ENCODE results near the gene SDF4. TPM values are rescaled to one million over a fixed set of nuclear protein-coding genes. Genes with fewer than 3 reads are reported as not detected.

The SDF4 gene
- total and polyA plus RNA-seq, 7 experiments from 2014 or later = 74.8 to 124 (median 107) TPM

DNA sequence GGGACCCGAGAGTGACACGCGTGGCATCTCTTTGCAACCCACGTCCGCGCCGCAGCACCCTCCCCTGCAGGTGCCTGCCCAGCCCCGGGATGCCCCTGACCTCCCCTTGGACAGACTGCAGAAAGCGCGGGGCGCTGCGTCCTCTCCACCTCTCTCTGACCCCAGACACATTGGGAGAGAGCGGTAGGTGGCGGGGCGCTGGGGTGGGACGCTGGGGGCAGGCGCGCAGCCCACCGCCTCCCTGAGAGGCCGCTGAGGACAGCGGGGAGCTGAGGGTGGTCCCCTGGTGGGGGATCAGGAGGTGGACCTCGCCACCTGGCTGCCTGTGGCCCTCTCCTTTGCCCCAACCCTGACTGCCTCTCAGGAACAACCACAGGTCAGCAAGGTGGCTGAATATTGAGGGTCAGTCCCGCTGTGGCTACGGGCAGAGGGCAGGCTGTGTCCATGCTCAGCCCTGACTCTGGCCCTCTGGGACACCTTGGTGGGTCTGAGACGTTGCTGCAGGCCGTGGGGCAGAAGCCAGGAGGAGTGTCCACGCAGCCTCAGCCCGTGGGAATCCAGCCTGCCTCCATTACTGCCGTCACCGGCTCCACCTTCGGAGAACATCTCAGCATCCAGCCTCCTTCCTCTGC lies 42.6 kb upstream of the SDF4 start:
- Histone ChIP-seq H3K4me1 (ENCODE audit: control insufficient read depth in 2 of 2, insufficient read depth in 2 of 2, low read length in 2 of 2) (peaks cover 28 to 39% of the 10 kb centered on the region in 2 donors), H3K27me3 (ENCODE audit: control insufficient read depth in 2 of 2, insufficient read depth in 2 of 2, low read length in 2 of 2) (no peaks in the 10 kb centered on the region), H3K27ac (ENCODE audit: low read depth, low read length) (peak overlapping the region; percentile 90), H3K36me3 (ENCODE audit: control insufficient read depth in 2 of 3, insufficient read depth in 3 of 3, low read length in 3 of 3) (peaks cover 0 to 8% (median 0%) of the 10 kb centered on the region in 3 experiments), H3K4me3 (ENCODE audit: low read length) (peak overlapping the region; percentile 61), H3K9me3 (ENCODE audit: control insufficient read depth in 2 of 3, low read length in 3 of 3) (no peaks in the 10 kb centered on the region)
- intact Hi-C loops (cut with micrococcal nuclease) = loop anchor here (2.0 to 5.0 kb wide), 3 partner anchors 62 to 242 kb away; partner anchors contain the start of genes CCNL2 (in 1 of the 2) and TNFRSF4 (in 1 of the 2)
- POLR2A ChIA-PET = interaction anchor here (0.6 to 1.8 kb wide), 6 partner anchors 23 to 285 kb away, joined by 4 to 6 read pairs (median 4); partner anchors contain the start of gene CCNL2
- Mint-ChIP-seq H3K4me3 (peak overlapping the region; percentile 52 to 90 (median 68)), H3K27me3 (no peaks in the 10 kb centered on the region), H3K4me1 (peaks cover 21 to 42% (median 35%) of the 10 kb centered on the region in 7 donors), H3K9me3 (no peaks in the 10 kb centered on the region), H3K36me3 (peaks cover 0 to 11% (median 0%) of the 10 kb centered on the region in 5 donors), H3K27ac (peak overlapping the region in 3 of 9 donors; percentile 24 to 62 (median 48))
- DNase-seq = no peak
- ATAC-seq = no peak
- CTCF ChIA-PET = interaction anchor here (1.0 kb wide), 1 partner anchor 13 kb away, joined by 3 read pairs; no protein-coding TSS in a partner anchor

DNA sequence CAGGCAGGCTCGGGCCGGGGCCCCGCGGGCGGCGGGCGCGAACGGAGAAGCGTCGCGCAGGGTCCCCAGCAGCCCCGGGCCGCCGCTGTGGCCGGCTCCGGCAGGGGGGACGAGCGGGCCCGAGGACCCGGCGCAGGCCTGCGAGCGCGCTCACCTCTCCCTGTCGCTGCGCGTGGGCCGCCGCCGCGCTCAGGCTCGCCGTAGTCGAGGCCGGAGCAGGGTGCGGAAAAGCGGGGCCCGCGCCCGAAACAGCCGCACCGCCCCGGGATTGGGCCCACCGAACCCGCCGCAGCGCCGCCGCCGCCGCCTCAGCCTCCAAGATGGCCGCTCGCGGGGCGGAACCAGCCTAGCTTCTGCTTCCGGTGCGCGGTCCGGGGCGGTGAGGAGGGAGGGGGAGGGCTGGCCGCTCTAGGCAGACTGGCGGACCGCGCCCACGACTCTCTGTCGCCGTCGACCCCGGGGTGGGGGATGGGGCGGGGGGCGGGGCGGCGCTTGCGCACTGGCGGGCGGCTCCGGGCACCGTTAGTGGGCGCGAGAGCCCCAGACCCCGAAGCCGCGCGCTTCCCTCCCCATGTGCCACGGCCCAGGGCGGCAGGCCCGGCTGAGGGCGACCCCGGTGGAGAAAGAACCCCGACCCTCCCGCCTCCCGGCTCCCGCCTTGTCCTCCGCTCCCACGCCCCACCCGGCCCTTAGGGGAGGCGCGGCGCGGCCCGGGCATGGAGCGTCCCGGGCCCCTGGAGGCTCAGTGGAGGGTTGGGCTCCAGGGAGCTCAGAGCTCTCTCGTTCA lies 41.9 kb upstream of the SDF4 start, which contains the start of gene UBE2J2:
Gene UBE2J2, minus strand, starts transcription at position 343 of the 787 bp plus-strand sequence. CDS start 5,862 bp downstream, outside the sequence.
- ChIA-PET CTCF (interaction anchor here (1.0 kb wide), 1 partner anchor 12 kb away, joined by 3 read pairs; no protein-coding TSS in a partner anchor), POLR2A (interaction anchor here (0.6 to 1.8 kb wide), 6 partner anchors 23 to 285 kb away, joined by 4 to 6 read pairs (median 4); partner anchors contain the start of gene CCNL2)
- H3K27ac ChIP-seq (ENCODE audit: low read depth, low read length) = peak within 1 kb of the TSS; percentile 90
- H3K4me1 ChIP-seq (ENCODE audit: control insufficient read depth in 2 of 2, insufficient read depth in 2 of 2, low read length in 2 of 2) = peaks cover 28 to 39% of the 10 kb centered on the region in 2 donors
- peak within 1 kb of the TSS; percentile 77 for H3K4me3 ChIP-seq (ENCODE audit: low read length)
- peak; percentile 99 for ATAC-seq
- peaks cover 21 to 45% (median 35%) of the 10 kb centered on the region in 7 donors for H3K4me1 Mint-ChIP-seq
- H3K36me3 Mint-ChIP-seq = peaks cover 0 to 11% (median 0%) of the 10 kb centered on the region in 5 donors
- no peaks in the 10 kb centered on the region for H3K9me3 Mint-ChIP-seq
- no peaks in the 10 kb centered on the region for H3K9me3 ChIP-seq (ENCODE audit: control insufficient read depth in 2 of 3, low read length in 3 of 3)
- H3K4me3 Mint-ChIP-seq = peak within 1 kb of the TSS; percentile 79 to 92 (median 88)
- DNase-seq = peak; percentile 83 to 92 (median 90)
- no peaks in the 10 kb centered on the region for H3K27me3 ChIP-seq (ENCODE audit: control insufficient read depth in 2 of 2, insufficient read depth in 2 of 2, low read length in 2 of 2)
- intact Hi-C loops (cut with micrococcal nuclease) = loop anchor here (1.0 to 5.0 kb wide), 9 partner anchors 23 to 241 kb away; partner anchors contain the start of genes B3GALT6 (in 2 of the 2), C1orf159 (in 2 of the 2), PUSL1 (in 2 of the 2) and SDF4 (in 2 of the 2)
- peak within 1 kb of the TSS; percentile 36 to 94 (median 83) for H3K27ac Mint-ChIP-seq
- H3K27me3 Mint-ChIP-seq = no peaks in the 10 kb centered on the region
- H3K36me3 ChIP-seq (ENCODE audit: control insufficient read depth in 2 of 3, insufficient read depth in 3 of 3, low read length in 3 of 3) = peaks cover 0 to 9% (median 0%) of the 10 kb centered on the region in 3 experiments

DNA sequence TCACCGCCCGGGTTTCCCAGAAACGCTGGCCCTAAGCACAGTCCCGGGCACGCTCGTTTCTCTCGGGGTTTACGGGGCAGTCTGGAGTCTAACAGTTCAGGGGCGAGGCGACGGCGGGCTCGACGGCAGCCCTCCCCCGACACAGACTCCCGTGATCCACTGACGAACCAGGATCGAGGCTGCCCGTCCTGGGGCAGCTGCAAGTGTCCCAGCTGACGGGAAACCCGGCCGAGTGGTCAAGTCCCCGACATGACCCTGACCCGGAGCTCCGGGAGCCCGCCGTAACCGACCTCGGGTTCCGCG lies 41.4 kb upstream of the SDF4 start:
- peak overlapping the region; percentile 90 for H3K27ac ChIP-seq (ENCODE audit: low read depth, low read length)
- DNase-seq (no peak), ATAC-seq (peak; percentile 1)
- ChIA-PET POLR2A (interaction anchor here (1.0 to 1.8 kb wide), 4 partner anchors 22 to 126 kb away, joined by 4 to 6 read pairs (median 4); partner anchors contain the start of gene CCNL2), CTCF (interaction anchor here (1.0 kb wide), 1 partner anchor 12 kb away, joined by 3 read pairs; no protein-coding TSS in a partner anchor)
- H3K4me3 Mint-ChIP-seq = peak overlapping the region; percentile 79 to 92 (median 88)
- H3K27me3 ChIP-seq (ENCODE audit: control insufficient read depth in 2 of 2, insufficient read depth in 2 of 2, low read length in 2 of 2) = no peaks in the 10 kb centered on the region
- peaks cover 28 to 39% of the 10 kb centered on the region in 2 donors for H3K4me1 ChIP-seq (ENCODE audit: control insufficient read depth in 2 of 2, insufficient read depth in 2 of 2, low read length in 2 of 2)
- H3K36me3 ChIP-seq (ENCODE audit: control insufficient read depth in 2 of 3, insufficient read depth in 3 of 3, low read length in 3 of 3) = peaks cover 0 to 14% (median 0%) of the 10 kb centered on the region in 3 experiments
- H3K27me3 Mint-ChIP-seq = no peaks in the 10 kb centered on the region
- peaks cover 0 to 11% (median 0%) of the 10 kb centered on the region in 5 donors for H3K36me3 Mint-ChIP-seq
- peaks cover 21 to 46% (median 36%) of the 10 kb centered on the region in 7 donors for H3K4me1 Mint-ChIP-seq
- no peaks in the 10 kb centered on the region for H3K9me3 ChIP-seq (ENCODE audit: control insufficient read depth in 2 of 3, low read length in 3 of 3)
- peak overlapping the region; percentile 36 to 94 (median 83) for H3K27ac Mint-ChIP-seq
- H3K9me3 Mint-ChIP-seq = no peaks in the 10 kb centered on the region
- intact Hi-C loops (cut with micrococcal nuclease) = loop anchor here (1.0 to 5.0 kb wide), 8 partner anchors 22 to 241 kb away; partner anchors contain the start of genes B3GALT6 (in 2 of the 2), C1orf159 (in 2 of the 2), PUSL1 (in 2 of the 2) and SDF4 (in 2 of the 2)
- H3K4me3 ChIP-seq (ENCODE audit: low read length) = peak overlapping the region; percentile 77

DNA sequence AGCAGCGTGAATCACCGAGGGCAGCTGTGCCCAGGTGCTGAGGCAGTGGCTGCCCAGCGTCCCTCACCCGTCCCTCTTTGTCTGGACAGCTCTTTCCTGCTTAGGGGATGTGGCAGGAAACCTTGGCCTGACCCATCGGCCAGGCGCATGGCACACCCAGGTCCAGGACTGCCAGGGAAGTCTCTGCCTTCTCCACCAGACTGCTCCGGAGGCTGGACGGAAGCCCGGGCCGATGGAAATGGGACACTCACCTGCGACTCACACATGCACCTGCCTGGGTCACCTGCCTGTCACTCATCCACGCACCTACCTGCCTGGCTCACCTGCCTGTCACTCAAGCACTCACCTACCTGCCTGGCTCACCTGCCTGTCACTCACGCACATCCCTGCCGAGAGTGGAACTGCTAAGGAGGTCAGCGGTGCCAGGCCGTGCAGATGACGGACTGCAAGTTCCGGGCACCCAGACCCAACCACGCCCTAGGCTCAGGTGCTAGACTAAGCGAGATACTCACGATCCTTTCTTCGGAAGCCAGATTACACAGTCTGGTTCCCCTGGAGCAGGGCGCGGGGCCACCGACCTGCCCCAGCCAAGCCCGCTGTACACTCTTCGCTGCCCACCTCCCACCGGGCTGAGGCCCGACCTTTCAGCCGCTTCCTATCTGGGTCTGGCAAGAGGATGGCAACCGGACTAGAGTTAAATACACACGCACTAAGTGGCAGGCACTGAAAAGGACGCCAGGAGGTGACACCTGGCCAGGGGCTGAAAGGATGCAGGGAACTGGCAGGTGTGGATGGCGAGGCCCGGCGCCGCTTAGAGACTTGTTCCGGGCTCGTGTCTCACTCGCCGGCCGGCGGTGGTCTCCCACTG lies 40.8 kb upstream of the SDF4 start:
- Mint-ChIP-seq H3K36me3 (peaks cover 0 to 11% (median 0%) of the 10 kb centered on the region in 5 donors), H3K27me3 (no peaks in the 10 kb centered on the region), H3K4me1 (peaks cover 21 to 49% (median 36%) of the 10 kb centered on the region in 7 donors), H3K27ac (peak overlapping the region; percentile 75 to 94 (median 83)), H3K9me3 (no peaks in the 10 kb centered on the region), H3K4me3 (peak overlapping the region; percentile 79 to 92 (median 88))
- H3K27ac ChIP-seq (ENCODE audit: low read depth, low read length) = peak overlapping the region; percentile 90
- H3K9me3 ChIP-seq (ENCODE audit: control insufficient read depth in 2 of 3, low read length in 3 of 3) = no peaks in the 10 kb centered on the region
- peak overlapping the region; percentile 77 for H3K4me3 ChIP-seq (ENCODE audit: low read length)
- ATAC-seq (no peak), DNase-seq (peak in 1 of 9 donors; percentile 17)
- CTCF ChIA-PET = interaction anchor here (0.6 kb wide), 1 partner anchor 271 kb away, joined by 3 read pairs; no protein-coding TSS in a partner anchor
- H3K27me3 ChIP-seq (ENCODE audit: control insufficient read depth in 2 of 2, insufficient read depth in 2 of 2, low read length in 2 of 2) = no peaks in the 10 kb centered on the region
- POLR2A ChIA-PET = interaction anchor here (1.5 to 1.8 kb wide), 2 partner anchors 41 to 127 kb away, joined by 4 to 6 read pairs; partner anchors contain the start of gene CCNL2
- H3K36me3 ChIP-seq (ENCODE audit: control insufficient read depth in 2 of 3, insufficient read depth in 3 of 3, low read length in 3 of 3) = peaks cover 0 to 20% (median 0%) of the 10 kb centered on the region in 3 experiments
- intact Hi-C loops (cut with micrococcal nuclease) = loop anchor here (1.0 to 5.0 kb wide), 8 partner anchors 22 to 240 kb away; partner anchors contain the start of genes B3GALT6 (in 2 of the 2), C1orf159 (in 2 of the 2), PUSL1 (in 2 of the 2) and SDF4 (in 2 of the 2)
- peaks cover 28 to 39% of the 10 kb centered on the region in 2 donors for H3K4me1 ChIP-seq (ENCODE audit: control insufficient read depth in 2 of 2, insufficient read depth in 2 of 2, low read length in 2 of 2)

DNA sequence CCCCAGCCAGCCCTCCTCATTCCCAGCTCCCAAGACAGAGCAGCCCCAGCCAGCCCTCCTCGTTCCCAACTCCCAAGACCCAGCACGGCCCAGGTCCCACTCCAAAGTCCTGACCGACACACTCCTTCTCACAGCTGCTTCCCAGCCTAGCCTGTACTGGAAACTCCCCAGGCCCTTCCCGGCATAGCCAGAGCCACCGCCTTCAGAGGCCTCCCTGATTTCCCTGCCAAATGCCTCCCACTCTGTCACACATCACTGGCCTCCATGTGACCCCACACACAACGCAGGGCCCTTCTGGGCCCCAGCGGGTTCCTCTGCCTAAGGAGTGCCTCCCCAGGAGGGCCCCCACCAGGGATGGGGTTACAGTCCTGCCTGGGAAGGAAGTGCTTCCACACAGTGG lies 39.0 kb upstream of the SDF4 start:
- Mint-ChIP-seq H3K4me1 (peaks cover 21 to 49% (median 39%) of the 10 kb centered on the region in 7 donors), H3K4me3 (peak overlapping the region; percentile 26 to 90 (median 79)), H3K36me3 (peaks cover 0 to 11% (median 0%) of the 10 kb centered on the region in 5 donors), H3K27ac (peak overlapping the region in 8 of 9 donors; percentile 39 to 79 (median 70)), H3K9me3 (no peaks in the 10 kb centered on the region), H3K27me3 (no peaks in the 10 kb centered on the region)
- ATAC-seq (no peak), DNase-seq (no peak)
- no peaks in the 10 kb centered on the region for H3K27me3 ChIP-seq (ENCODE audit: control insufficient read depth in 2 of 2, insufficient read depth in 2 of 2, low read length in 2 of 2)
- peak overlapping the region; percentile 44 for H3K27ac ChIP-seq (ENCODE audit: low read depth, low read length)
- no peak overlapping the region for H3K4me3 ChIP-seq (ENCODE audit: low read length)
- peaks cover 0 to 31% (median 0%) of the 10 kb centered on the region in 3 experiments for H3K36me3 ChIP-seq (ENCODE audit: control insufficient read depth in 2 of 3, insufficient read depth in 3 of 3, low read length in 3 of 3)
- H3K9me3 ChIP-seq (ENCODE audit: control insufficient read depth in 2 of 3, low read length in 3 of 3) = no peaks in the 10 kb centered on the region
- peaks cover 28 to 39% of the 10 kb centered on the region in 2 donors for H3K4me1 ChIP-seq (ENCODE audit: control insufficient read depth in 2 of 2, insufficient read depth in 2 of 2, low read length in 2 of 2)
- ChIA-PET CTCF (interaction anchor here (0.6 kb wide), 1 partner anchor 234 kb away, joined by 4 read pairs; no protein-coding TSS in a partner anchor), POLR2A (interaction anchor here (1.2 to 1.5 kb wide), 3 partner anchors 14 to 105 kb away, joined by 4 read pairs; partner anchors contain the start of gene AURKAIP1)
- intact Hi-C loops (cut with micrococcal nuclease) = loop anchor here in 1 of 2 donors (5.0 kb wide), 2 partner anchors 59 to 239 kb away; partner anchors contain the start of gene TNFRSF4
